ENCODE data around the gene DHX15. TPM values are rescaled to one million over a fixed set of nuclear protein-coding genes. Genes with fewer than 3 reads are reported as not detected.

Gene DHX15
- total RNA-seq, 1 experiment from 2014 or later, result 287 TPM

GRCh38 chr4:24607334-24607733 lies 23.0 kb upstream of the DHX15 start:
- no peak overlapping the region for H3K14ac ChIP-seq (ENCODE audit: insufficient read depth, low read length)
- no peak overlapping the region for H3K56ac ChIP-seq (ENCODE audit: insufficient read length, low read depth, low read length)
- no peak overlapping the region for H3K18ac ChIP-seq (ENCODE audit: insufficient read length, low read depth, low read length)
- H3K4me2 ChIP-seq (ENCODE audit: insufficient read depth, insufficient read length, low read length), result no peak overlapping the region
- H3K79me1 ChIP-seq (ENCODE audit: insufficient read depth, low read depth, low read length, poor library complexity, severe bottlenecking), result no peaks in the 10 kb centered on the region
- no peak overlapping the region for H2AFZ ChIP-seq (ENCODE audit: low read length)
- no peaks in the 10 kb centered on the region for H3K9me3 ChIP-seq (ENCODE audit: control insufficient read depth, low read depth, low read length)
- H2BK15ac ChIP-seq (ENCODE audit: low read depth, low read length), result no peak overlapping the region
- H3K4ac ChIP-seq (ENCODE audit: low read depth, low read length), result no peak overlapping the region
- no peaks in the 10 kb centered on the region; the same call in 1 of the 2 replicates for H3K27me3 Mint-ChIP-seq (ENCODE audit: low read depth)
- DNase-seq, result no peak
- H3K9me3 Mint-ChIP-seq, result no peaks in the 10 kb centered on the region; a peak in 1 of 5 replicates
- H4K8ac ChIP-seq (replicated peaks; ENCODE audit: insufficient read length, low read depth, low read length), result no peak overlapping the region
- H3K79me2 ChIP-seq (ENCODE audit: insufficient read depth, low read length), result no peaks in the 10 kb centered on the region
- H3K4me3 Mint-ChIP-seq, result no peak overlapping the region
- H2BK12ac ChIP-seq (ENCODE audit: insufficient read length, low read depth, low read length), result no peak overlapping the region
- H3K27ac Mint-ChIP-seq, result no peak overlapping the region
- no peak overlapping the region for H3K23ac ChIP-seq (ENCODE audit: insufficient read length, low read depth, low read length)
- no peak overlapping the region for H2BK5ac ChIP-seq (ENCODE audit: insufficient read length, low read length)
- H3K4me1 Mint-ChIP-seq, result peaks cover 7 to 8% of the 10 kb centered on the region in 2 experiments
- no peak overlapping the region for H2BK120ac ChIP-seq (ENCODE audit: low read depth, low read length, poor library complexity, severe bottlenecking)
- no peak overlapping the region for H3K9ac ChIP-seq (ENCODE audit: extremely low read depth, insufficient read length, low read length)
- no peak overlapping the region for H3K27ac ChIP-seq (ENCODE audit: insufficient read length, low read depth, low read length)
- no peak overlapping the region for H2AK5ac ChIP-seq (ENCODE audit: insufficient read length, low read length)
- no peak overlapping the region for H4K5ac ChIP-seq (ENCODE audit: insufficient read length, low read depth, low read length)
- H3K23me2 ChIP-seq (ENCODE audit: insufficient read length, low read depth, low read length, poor library complexity, severe bottlenecking), result no peaks in the 10 kb centered on the region
- no peak overlapping the region for H3T11ph ChIP-seq (ENCODE audit: low read length)
- H4K20me1 ChIP-seq (ENCODE audit: control insufficient read depth, insufficient read depth, insufficient read length), result no peaks in the 10 kb centered on the region
- TF ChIP-seq CTCF (conservative IDR thresholded peaks at IDR 0.05), result no peak
- H4K91ac ChIP-seq (ENCODE audit: insufficient read length, low read depth, low read length), result no peak overlapping the region
- no peak overlapping the region for H2BK20ac ChIP-seq (ENCODE audit: low read depth, low read length, poor library complexity, severe bottlenecking)
- peaks cover 1% of the 10 kb centered on the region; the same call in 1 of the 2 replicates for H3K4me1 ChIP-seq (ENCODE audit: insufficient read depth, low read length)
- no peaks in the 10 kb centered on the region; a peak in 1 of 7 replicates for H3K36me3 Mint-ChIP-seq (ENCODE audit: insufficient read depth in 1 of 3, low read depth in 3 of 3)
- no peaks in the 10 kb centered on the region for H3K27me3 ChIP-seq (ENCODE audit: insufficient read depth, low read length)
